Jurkat, Clone E6-1 (cell line): ENCODE data around the gene CDK17.
"Not testable (repeated sequence)": the region's sequence is repeated elsewhere in the genome, so short reads cannot be mapped to it uniquely, and the experiment has no call there.

Experiments used
- DNase-seq: peaks from one replicate; pipeline ENCODE4 v3.0.0-alpha.2; 2011; ENCODE audit warnings: low read depth, low spot score
- H3K4me3 ChIP-seq: 2 replicates; pipeline ENCODE4 v1.5.1; 2011; ENCODE audit warnings: mild to moderate bottlenecking, low read length, control low read depth, moderate library complexity

Gene CDK17

GRCh38 chr12:96366381-96366654 is 33.9 kb downstream of the CDK17 start:
- DNase-seq, result no peak
- no peak overlapping the region for H3K4me3 ChIP-seq

DNA sequence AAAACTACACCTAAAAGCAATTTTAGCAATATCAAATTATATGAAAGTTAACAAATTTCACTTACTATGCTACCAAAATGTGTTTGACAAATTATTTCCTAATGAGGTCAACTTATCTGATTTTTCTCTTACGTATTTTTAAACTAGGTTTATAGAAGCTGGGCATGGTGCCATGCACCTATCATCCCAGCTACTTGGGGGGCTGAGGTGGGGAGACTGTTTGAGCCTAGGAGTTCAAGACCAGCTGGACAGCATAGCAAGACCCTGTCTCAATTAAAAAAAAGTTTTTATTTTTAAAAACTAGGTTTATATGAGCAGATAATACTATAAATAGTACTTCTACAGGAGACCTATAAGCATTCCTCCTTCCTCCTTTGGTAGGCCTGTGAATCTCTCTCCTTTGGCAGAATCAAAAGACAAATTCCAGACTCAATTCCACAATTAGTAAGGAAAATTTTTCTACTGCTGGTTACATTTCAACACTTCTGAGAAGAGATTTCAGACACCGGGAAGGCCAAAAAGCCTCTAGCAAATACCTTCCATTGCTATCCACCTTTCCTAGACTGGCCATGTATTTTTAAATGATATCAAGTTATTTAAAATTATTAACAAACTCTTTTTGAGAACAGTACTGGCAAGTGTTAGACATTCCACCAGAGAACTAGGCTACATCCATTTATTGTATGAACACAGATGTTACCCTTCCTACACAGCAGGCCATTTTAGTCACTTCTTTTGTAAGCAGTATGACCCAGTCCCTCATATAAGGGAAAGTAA is 34.4 kb downstream of the CDK17 start:
- H3K4me3 ChIP-seq, result no peak overlapping the region
- no peak for DNase-seq

- no peak for DNase-seq
- no peak overlapping the region for H3K4me3 ChIP-seq
Observed at GRCh38 chr12:96364092-96364700, 36.0 kb downstream of the CDK17 start.

GRCh38 chr12:96361074-96361473 is 39.2 kb downstream of the CDK17 start:
- DNase-seq, result no peak
- H3K4me3 ChIP-seq, result no peak overlapping the region

DNA sequence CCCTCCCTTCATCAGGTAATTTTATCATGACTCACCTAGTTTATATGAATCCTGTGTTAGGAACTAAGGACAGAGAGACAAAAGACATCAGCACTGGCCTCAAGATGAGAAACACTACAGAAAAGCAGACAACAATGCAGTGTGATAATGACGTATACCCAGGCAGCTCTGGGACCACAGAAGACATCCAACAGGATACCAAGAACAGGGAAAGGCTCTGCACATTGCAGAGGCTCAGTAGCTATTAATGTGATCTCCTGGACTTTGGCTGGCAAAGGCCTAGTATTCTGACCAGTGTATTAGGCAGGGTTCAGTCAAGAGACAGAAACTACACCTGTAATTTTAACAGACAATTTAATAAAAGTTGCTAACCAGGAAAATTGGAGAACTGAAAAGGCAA is 39.7 kb downstream of the CDK17 start:
- no peak overlapping the region for H3K4me3 ChIP-seq
- DNase-seq, result no peak

DNA sequence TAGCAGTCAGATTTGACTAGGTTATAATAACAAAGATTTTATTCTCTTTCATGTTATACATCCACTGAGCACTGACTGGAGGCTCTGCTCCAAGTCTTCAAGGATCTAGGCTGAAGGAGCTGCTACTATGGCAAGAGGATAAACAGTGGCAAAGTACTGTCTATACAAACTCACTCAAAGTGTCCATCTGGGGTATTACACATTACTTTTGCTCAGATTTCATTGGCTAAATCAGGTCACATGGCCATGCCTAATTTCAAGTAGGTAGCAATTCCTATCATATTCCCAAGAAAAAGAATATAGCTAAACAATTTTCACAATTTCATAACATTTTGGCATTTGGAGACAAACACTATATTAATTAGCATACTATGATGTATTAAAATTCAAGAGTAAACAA is 40.9 kb downstream of the CDK17 start:
- no peak for DNase-seq
- no peak overlapping the region for H3K4me3 ChIP-seq

- H3K4me3 ChIP-seq, result no peak overlapping the region
- DNase-seq, result no peak
Observed at GRCh38 chr12:96356831-96357230, 43.4 kb downstream of the CDK17 start.

DNA sequence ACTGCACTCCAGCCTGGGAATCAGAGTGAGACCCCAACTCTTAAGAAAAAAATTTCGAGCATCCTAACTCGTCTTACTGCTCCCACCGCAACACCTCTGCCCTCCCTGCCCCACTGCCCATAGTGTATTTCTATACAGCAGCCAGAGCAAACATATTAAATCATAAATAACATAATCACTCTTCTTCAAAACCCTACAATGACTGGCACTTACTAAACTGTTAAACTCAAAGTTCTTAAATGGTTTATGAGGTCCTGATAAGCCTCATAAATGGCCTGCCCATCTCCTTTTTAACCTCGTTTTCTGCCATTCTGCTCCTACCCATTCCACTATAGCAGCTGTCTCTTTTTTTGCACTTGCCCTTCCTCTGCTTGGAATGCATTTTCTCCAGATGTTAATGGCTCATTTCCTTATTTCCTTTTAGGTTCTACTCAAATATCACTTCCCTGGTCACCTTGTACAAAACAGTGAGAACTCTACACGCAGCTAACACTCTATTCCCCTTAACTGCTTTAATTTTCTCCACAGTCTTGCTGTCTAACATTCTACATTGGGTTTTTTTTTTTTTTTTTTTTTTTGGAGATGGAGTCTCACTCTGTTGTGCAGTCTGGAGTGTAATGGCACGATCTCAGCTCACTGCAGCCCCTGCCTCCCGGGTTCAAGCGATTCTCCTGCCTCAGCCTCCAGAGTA is 45.2 kb downstream of the CDK17 start:
- DNase-seq, result no peak
- no peak overlapping the region for H3K4me3 ChIP-seq

- no peak for DNase-seq
- no peak overlapping the region for H3K4me3 ChIP-seq
Observed at GRCh38 chr12:96354326-96354725, 45.9 kb downstream of the CDK17 start.

GRCh38 chr12:96352161-96352835 is 47.9 kb downstream of the CDK17 start:
- no peak for DNase-seq

DNA sequence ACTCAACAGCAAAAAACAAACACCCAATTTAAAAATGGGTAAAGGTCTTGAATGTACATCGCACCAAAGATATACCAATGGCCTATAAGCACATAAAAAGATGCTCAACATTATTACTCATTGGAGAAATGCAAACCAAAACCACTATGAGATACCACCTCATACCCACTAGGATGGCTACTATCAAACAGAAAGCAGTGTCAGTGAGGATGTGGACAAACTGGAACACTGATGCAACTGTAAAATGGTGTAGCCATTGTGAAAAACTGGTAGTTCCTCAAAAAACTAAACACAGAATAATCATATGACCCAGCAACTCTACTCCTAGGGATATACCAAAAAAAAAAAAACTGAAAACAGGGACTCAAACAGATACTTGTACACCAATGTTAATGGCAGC is 49.3 kb downstream of the CDK17 start:
- no peak overlapping the region for H3K4me3 ChIP-seq
- no peak for DNase-seq

More at GRCh38 chr12:96352161-96352835, 47.9 kb downstream of the CDK17 start:
- H3K4me3 ChIP-seq, result no peak overlapping the region

DNA sequence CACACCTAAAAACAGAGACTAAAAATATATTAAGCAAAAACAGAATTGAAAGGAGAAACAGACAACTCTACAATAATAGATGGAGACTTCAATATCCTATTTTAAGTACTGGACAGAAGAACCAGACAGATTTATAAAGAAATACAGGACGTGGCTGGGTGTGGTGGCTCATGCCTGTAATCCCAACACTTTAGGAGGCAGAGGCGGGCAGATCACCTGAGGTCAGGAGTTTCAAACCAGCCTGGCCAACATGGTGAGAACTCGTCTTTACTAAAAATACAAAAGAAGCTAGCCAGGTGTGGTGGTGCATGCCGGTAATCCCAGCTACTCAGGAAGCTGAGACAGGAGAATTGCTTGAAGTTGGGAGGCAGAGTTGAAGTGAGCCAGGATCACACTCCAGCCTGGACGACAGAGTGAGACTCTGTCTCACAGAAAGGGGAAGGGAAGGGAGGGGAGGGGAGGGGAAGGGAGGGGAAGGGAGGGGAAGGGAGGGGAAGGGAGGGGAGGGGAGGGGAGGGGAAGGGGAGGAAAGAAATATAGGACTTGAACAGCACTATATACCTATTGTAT is 53.0 kb downstream of the CDK17 start:
- no peak for DNase-seq

GRCh38 chr12:96346716-96347115 is 53.5 kb downstream of the CDK17 start:
- not testable (repeated sequence) for DNase-seq, H3K4me3 ChIP-seq

More for the DNA sequence above, 53.0 kb downstream of the CDK17 start:
- no peak overlapping the region for H3K4me3 ChIP-seq

GRCh38 chr12:96344124-96344695 is 56.0 kb downstream of the CDK17 start:
- no peak overlapping the region for H3K4me3 ChIP-seq
- DNase-seq, result no peak

- no peak overlapping the region for H3K4me3 ChIP-seq
- DNase-seq, result peak; percentile 64
Observed at GRCh38 chr12:96343347-96343954, 56.8 kb downstream of the CDK17 start.

- H3K4me3 ChIP-seq, DNase-seq: not testable (repeated sequence)
Observed at GRCh38 chr12:96339666-96340065, 60.6 kb downstream of the CDK17 start.

GRCh38 chr12:96338852-96339471 is 61.3 kb downstream of the CDK17 start:
- DNase-seq, result no peak
- no peak overlapping the region for H3K4me3 ChIP-seq

GRCh38 chr12:96337953-96338352 is 62.3 kb downstream of the CDK17 start:
- no peak for DNase-seq

More at GRCh38 chr12:96337953-96338352, 62.3 kb downstream of the CDK17 start:
- H3K4me3 ChIP-seq, result no peak overlapping the region
